IgD-negative memory B cell (primary cell): ENCODE measurements around the gene HNRNPCL2. TPM values are rescaled to one million over a fixed set of nuclear protein-coding genes. Genes with fewer than 3 reads are reported as not detected.
"Not testable (repeated sequence)": the region's sequence is repeated elsewhere in the genome, so short reads cannot be mapped to it uniquely, and the experiment has no call there.

Experiments
- H3K27ac Mint-ChIP-seq, 3 donors: one replicate each; pipeline ENCODE4 v1.8.0; 2020 to 2022; ENCODE audit warnings: mild to moderate bottlenecking in 3 of 3, mixed read lengths in 3 of 3, moderate library complexity in 1 of 3
- H3K27me3 Mint-ChIP-seq: one replicate; pipeline ENCODE4 v1.8.0; 2021; ENCODE audit warnings: mixed read lengths
- H3K36me3 Mint-ChIP-seq: one replicate; pipeline ENCODE4 v1.8.0; 2020; ENCODE audit warnings: mild to moderate bottlenecking, mixed read lengths
- H3K4me1 Mint-ChIP-seq, 3 donors: one replicate each; pipeline ENCODE4 v1.8.0; 2020 to 2022; ENCODE audit warnings: mixed read lengths in 3 of 3, mild to moderate bottlenecking in 1 of 3
- H3K4me3 Mint-ChIP-seq, 4 donors: one replicate each; pipeline ENCODE4 v1.8.0; 2020 to 2022; ENCODE audit warnings: mild to moderate bottlenecking in 4 of 4, mixed read lengths in 4 of 4, moderate library complexity in 3 of 4
- H3K9me3 Mint-ChIP-seq, 3 donors: one replicate each; pipeline ENCODE4 v1.8.0; 2020 to 2021; ENCODE audit warnings: mixed read lengths in 3 of 3, mild to moderate bottlenecking in 1 of 3
- polyA plus RNA-seq: library from polyadenylated mRNA; unstranded; fragments of 300-500 nt; fragmentation: Illumina TruSeq; gene quantifications from one replicate; pipeline ENCODE4 v1.2.3, GENCODE V29; 2021

Gene HNRNPCL2
- not detected for polyA plus RNA-seq

DNA sequence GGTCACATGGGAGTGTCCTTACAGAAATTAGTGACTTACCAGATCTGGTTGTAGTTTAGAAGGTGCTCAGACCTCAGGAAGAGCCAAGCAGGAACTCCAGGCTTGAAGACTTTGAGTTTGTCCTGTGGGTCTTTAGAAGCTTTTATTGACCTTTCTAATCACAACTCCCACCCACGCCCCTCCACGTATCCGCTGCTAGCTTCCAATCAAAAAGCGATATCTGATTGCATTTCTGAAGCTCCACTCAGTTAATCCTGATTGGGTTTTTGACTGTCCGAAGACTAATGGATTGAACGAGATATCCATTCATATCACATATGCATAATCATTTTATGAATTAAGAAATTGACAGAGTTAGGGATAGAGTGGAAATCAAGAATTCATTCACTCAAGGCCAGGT lies at the start of gene HNRNPCL2:
HNRNPCL2 (minus strand) TSS at position 101 of the 400 bp plus-strand sequence. CDS start 454 bp downstream, outside the sequence.
- H3K27me3 Mint-ChIP-seq, H3K4me1 Mint-ChIP-seq, H3K9me3 Mint-ChIP-seq, H3K36me3 Mint-ChIP-seq, H3K27ac Mint-ChIP-seq, H3K4me3 Mint-ChIP-seq: not testable (repeated sequence)

- H3K27me3 Mint-ChIP-seq, H3K4me3 Mint-ChIP-seq, H3K9me3 Mint-ChIP-seq, H3K27ac Mint-ChIP-seq, H3K4me1 Mint-ChIP-seq, H3K36me3 Mint-ChIP-seq: not testable (repeated sequence)
These were observed 48.9 kb upstream of the HNRNPCL2 start, which contains the start of gene HNRNPCL4 for GRCh38 chr1:13165531-13165930. Gene HNRNPCL4, minus strand, starts transcription at chr1:13165631. Its CDS starts 164 bp downstream, at chr1:13165467.

- H3K27ac Mint-ChIP-seq, H3K9me3 Mint-ChIP-seq, H3K36me3 Mint-ChIP-seq, H3K4me3 Mint-ChIP-seq, H3K27me3 Mint-ChIP-seq, H3K4me1 Mint-ChIP-seq: not testable (repeated sequence)
These were observed 39.3 kb upstream of the HNRNPCL2 start, which contains the start of gene PRAMEF26 for GRCh38 chr1:13155909-13156308. Gene PRAMEF26, minus strand, starts transcription at chr1:13156009. Its CDS starts 2,914 bp downstream, at chr1:13153095.

DNA sequence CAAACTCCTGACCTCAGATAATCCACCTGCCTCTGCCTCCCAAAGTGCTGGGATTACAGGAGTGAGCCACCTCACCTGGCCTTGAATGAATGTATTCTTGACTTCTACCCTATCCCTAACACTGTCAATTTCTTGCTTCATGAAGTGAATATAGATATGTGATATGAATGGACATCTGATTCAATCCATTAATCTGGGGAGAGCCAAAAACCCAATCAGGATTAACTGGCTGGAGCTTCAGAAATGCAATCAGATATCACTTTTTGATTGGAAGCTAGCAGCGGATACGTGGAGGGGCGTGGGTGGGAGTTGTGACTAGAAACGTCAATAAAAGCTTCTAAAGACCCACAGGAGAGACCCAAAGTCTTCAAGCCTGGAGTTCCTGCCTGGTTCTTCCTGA lies 46.2 kb downstream of the HNRNPCL2 start, which contains the start of gene PRAMEF25:
PRAMEF25 (plus strand) TSS at position 301 of the 400 bp plus-strand sequence. CDS start 2,920 bp downstream, outside the sequence.
- not testable (repeated sequence) for H3K9me3 Mint-ChIP-seq, H3K36me3 Mint-ChIP-seq, H3K27ac Mint-ChIP-seq, H3K4me3 Mint-ChIP-seq, H3K27me3 Mint-ChIP-seq, H3K4me1 Mint-ChIP-seq

Other genes with a start within 250 kb of the HNRNPCL2 start
- gene PRAMEF4, start 230.7 kb downstream of the HNRNPCL2 start, polyA plus RNA-seq = not detected
- gene PRAMEF10, start 218.6 kb downstream of the HNRNPCL2 start, polyA plus RNA-seq = not detected
- gene PRAMEF7, start 200.2 kb downstream of the HNRNPCL2 start, polyA plus RNA-seq = not detected
- not detected for gene PRAMEF6, start 169.3 kb downstream of the HNRNPCL2 start, polyA plus RNA-seq
- not detected for gene PRAMEF27, start 60.3 kb downstream of the HNRNPCL2 start, polyA plus RNA-seq
- gene HNRNPCL3, start 56.1 kb downstream of the HNRNPCL2 start, polyA plus RNA-seq = not detected
- not detected for gene PRAMEF25, start 46.1 kb downstream of the HNRNPCL2 start, polyA plus RNA-seq
- gene PRAMEF26, start 39.2 kb upstream of the HNRNPCL2 start, polyA plus RNA-seq = not detected
- not detected for gene HNRNPCL4, start 48.8 kb upstream of the HNRNPCL2 start, polyA plus RNA-seq
- not detected for gene PRAMEF9, start 55.0 kb upstream of the HNRNPCL2 start, polyA plus RNA-seq
- not detected for gene PRAMEF13, start 84.6 kb upstream of the HNRNPCL2 start, polyA plus RNA-seq
- gene PRAMEF18, start 109.3 kb upstream of the HNRNPCL2 start, polyA plus RNA-seq = not detected
- not detected for gene PRAMEF5, start 137.3 kb upstream of the HNRNPCL2 start, polyA plus RNA-seq
- not detected for gene PRAMEF8, start 168.3 kb upstream of the HNRNPCL2 start, polyA plus RNA-seq
- not detected for gene PRAMEF33, start 186.7 kb upstream of the HNRNPCL2 start, polyA plus RNA-seq
- gene PRAMEF15, start 198.7 kb upstream of the HNRNPCL2 start, polyA plus RNA-seq = not detected
- gene PRAMEF14, start 230.3 kb upstream of the HNRNPCL2 start, polyA plus RNA-seq = not detected